H1 (cell line): Measurements from ENCODE around the gene SGSM1. TPM values are rescaled to one million over a fixed set of nuclear protein-coding genes. Genes with fewer than 3 reads are reported as not detected.

Experiments
- CHD7 ChIP-seq: fragments of 300-600 bp; sonication (generic); IDR thresholded peaks from 2 replicates; pipeline ENCODE4 v1.7.1; 2012; ENCODE audit warnings: low read length, moderate library complexity, mild to moderate bottlenecking, inconsistent platforms; ENCODE audit not compliant: insufficient replicate concordance
- EGR1 ChIP-seq: IDR thresholded peaks from 2 replicates; pipeline ENCODE4 v1.6.1; 2011; ENCODE audit warnings: low read depth, low read length, borderline replicate concordance
- EP300 ChIP-seq, 2 experiments: IDR thresholded peaks; 1 replicate in 1 of 2; 2 replicates in 1 of 2; pipeline ENCODE4 v1.6.1; 2011 to 2012; ENCODE audit warnings: low read depth in 2 of 2, low read length in 2 of 2, mild to moderate bottlenecking in 2 of 2, borderline replicate concordance in 1 of 2, inconsistent platforms in 1 of 2, moderate library complexity in 1 of 2
- HDAC6 ChIP-seq: IDR thresholded peaks from one replicate; pipeline ENCODE4 v1.7.1; 2012; ENCODE audit warnings: low read depth, mild to moderate bottlenecking, inconsistent platforms, low read length, moderate library complexity
- MAX ChIP-seq: IDR thresholded peaks from 2 replicates; pipeline ENCODE4 v1.6.1; 2012; ENCODE audit warnings: inconsistent platforms
- SUZ12 ChIP-seq: fragments of 200-600 bp; sonication (generic); IDR thresholded peaks from 2 replicates; pipeline ENCODE4 v1.6.1; 2012; ENCODE audit warnings: mild to moderate bottlenecking, inconsistent platforms, low read length, moderate library complexity, mixed read lengths
- YY1 ChIP-seq: IDR thresholded peaks from 2 replicates; pipeline ENCODE4 v1.6.1; 2011; ENCODE audit warnings: low read depth, mild to moderate bottlenecking, low read length
- polyA plus RNA-seq, 7 experiments: library from polyadenylated mRNA; depleted of rRNA in 3 of 7; stranded (reverse) in 5 of 7; unstranded in 2 of 7; fragments of >200 nt in 5 of 7; fragments of 200-250 nt in 2 of 7; gene quantifications; 1 replicate in 5 of 7; 2 replicates in 1 of 7; 4 replicates in 1 of 7; pipeline versions ENCODE4 v1.2.1 to v1.2.3, GENCODE V29; 2011 to 2013; ENCODE audit warnings: missing spikeins in 2 of 7, mixed read lengths in 2 of 7
- total RNA-seq: library from RNA; stranded (reverse); fragmentation: NEBNext Ultra II Directional; extraction: Animal tissue kit (Norgen Biotek cat#: 25700); gene quantifications from 2 replicates; pipeline ENCODE4 v1.2.1, GENCODE V29; 2021

The SGSM1 gene
- total and polyA plus RNA-seq, 2 of the 8 experiments (the other 6 are each of a cell fraction or from before 2014, with no cell fraction given), result 2.8 to 5.2 TPM

- TF ChIP-seq CHD7 (no peak), YY1 (no peak), HDAC6 (no peak), EP300 (IDR thresholded peaks at IDR 0.05; ENCODE audit: borderline replicate concordance in 1 of 2, low read depth in 2 of 2, low read length in 2 of 2) (no peak), MAX (no peak), SUZ12 (no peak), EGR1 (no peak)
- TF ChIP-seq, all 59 proteins: peak for 0
These were observed 122.3 kb downstream of the SGSM1 start (continued) for GRCh38 chr22:24928322-24928721.
